Measurements from ENCODE around the gene DHRS7B.

GRCh38 chr17:21161498-21162393 is 35.0 kb downstream of the DHRS7B start:
- no peak for TF ChIP-seq CTCF (IDR thresholded peaks at IDR 0.05)
- TF ChIP-seq REST (IDR thresholded peaks at IDR 0.05; ENCODE audit: insufficient read depth in 1 of 2, low read depth in 2 of 2, low read length in 1 of 2), result no peak
- no peak for TF ChIP-seq POLR2AphosphoS5 (IDR thresholded peaks at IDR 0.05; ENCODE audit: low read depth, low read length)
- TF ChIP-seq SIN3A (IDR thresholded peaks at IDR 0.05; ENCODE audit: borderline replicate concordance, insufficient read depth, low read depth, low read length), result no peak

Data from Panc1 (cell line).